HG02943 (cell line): Measurements from ENCODE around the gene CCN5.
"Not testable (repeated sequence)": the region's sequence is repeated elsewhere in the genome, so short reads cannot be mapped to it uniquely, and the experiment has no call there.

Experiments used
- ATAC-seq: cut with Tn5 transposase; IDR thresholded peaks from one replicate; pipeline ENCODE4 v1.9.1; 2021; ENCODE audit warnings: mild to moderate bottlenecking, low read depth, moderate library complexity; ENCODE audit not compliant: unreplicated experiment

CCN5 gene, protein sequence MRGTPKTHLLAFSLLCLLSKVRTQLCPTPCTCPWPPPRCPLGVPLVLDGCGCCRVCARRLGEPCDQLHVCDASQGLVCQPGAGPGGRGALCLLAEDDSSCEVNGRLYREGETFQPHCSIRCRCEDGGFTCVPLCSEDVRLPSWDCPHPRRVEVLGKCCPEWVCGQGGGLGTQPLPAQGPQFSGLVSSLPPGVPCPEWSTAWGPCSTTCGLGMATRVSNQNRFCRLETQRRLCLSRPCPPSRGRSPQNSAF

DNA sequence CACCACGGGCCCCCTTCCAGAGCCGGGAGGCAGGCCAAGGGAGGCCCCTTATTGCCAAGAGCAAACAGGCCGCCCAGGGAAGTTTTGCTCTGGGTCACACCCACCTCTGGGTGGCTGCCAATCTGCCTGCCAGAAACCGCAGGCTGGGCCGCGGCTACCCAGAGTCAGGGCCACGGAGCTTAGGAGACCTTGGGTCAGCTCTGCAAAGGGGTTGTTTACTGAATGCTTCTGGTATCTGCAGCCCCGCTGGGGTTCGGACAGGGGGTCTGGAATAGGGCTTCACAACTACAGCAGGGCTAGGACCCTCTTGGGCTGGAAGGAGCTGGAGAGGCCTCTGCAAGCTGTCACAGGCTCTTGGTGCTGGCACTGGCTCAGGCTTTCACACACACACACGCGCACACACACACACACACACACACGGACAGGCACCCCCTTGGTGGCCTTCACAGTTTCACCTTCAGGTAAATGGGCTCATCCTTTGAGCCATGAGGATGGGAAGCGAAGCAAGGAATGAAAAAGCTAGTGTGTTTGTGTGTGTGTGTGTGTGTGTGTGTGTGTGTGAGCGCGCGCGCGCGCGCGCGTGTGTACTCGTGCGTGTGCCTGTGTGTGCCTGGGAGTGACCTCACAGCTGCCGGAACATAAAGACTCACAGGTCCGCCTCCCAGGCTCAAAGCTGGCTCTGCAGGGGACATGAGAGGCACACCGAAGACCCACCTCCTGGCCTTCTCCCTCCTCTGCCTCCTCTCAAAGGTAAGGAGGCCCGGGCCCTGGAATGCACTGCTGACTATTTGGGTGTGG is at the start of gene CCN5:
TSS of gene CCN5 (plus strand) at position 669 of the 798 bp plus-strand sequence. CDS start at position 691, 22 bp downstream.
- no peak for ATAC-seq

DNA sequence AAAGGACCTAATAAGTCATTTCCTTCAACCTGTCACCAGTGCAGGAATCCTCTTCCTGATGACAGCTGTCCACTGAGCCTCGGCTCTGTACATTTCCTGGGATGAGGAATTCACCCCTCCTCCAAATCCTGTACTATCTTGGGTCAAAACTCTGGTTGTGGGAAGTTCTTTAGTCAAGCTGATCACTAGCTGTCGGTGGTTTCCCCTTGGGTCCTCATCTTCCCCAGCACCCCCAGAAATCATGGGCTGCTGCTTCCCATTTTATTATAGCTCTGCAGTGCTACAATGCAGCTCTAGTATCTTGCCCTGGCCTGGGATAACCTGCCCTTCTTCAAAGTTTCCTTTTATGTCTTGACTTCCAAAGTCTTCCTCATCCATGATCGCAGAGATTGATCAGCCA is 49.1 kb upstream of the CCN5 start:
- no peak for ATAC-seq

DNA sequence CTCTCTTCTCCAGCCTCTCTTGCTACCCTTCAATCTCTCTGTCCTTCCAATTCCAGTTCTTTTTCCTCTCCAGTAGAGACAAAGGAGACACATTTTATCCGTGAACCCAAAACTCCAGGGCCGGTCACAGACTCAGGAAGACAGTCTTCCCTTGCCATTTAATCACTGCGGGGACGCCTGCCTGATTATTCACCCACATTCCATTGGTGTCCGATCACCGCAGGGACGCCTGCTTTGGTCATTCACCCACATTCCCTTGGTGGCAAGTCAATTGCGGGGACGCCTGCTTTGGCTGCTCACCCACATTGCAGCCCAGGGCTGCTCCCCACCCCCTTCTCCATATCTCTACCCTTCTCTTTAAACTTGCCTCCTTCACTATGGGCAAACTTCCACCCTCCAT is 44.3 kb upstream of the CCN5 start:
- ATAC-seq = not testable (repeated sequence)

DNA sequence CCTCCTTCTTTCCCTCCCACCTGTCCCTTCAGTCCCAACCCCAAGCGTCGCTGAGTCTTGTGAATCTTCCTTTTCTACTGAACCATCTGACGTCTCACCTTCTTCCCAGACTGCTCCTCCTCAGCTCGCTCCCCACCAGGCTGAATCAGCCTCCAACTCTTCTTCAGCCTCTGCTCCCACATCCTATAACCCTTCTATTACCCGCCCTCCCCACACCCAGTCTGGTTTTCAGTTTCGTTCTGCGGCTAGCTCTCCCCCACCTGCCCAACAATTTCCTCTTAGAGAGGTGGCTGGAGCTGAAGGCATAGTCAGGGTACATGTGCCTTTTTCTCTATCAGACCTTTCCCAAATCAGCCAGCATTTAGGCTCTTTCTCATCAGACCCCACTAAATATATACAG is 43.6 kb upstream of the CCN5 start:
- ATAC-seq = not testable (repeated sequence)

DNA sequence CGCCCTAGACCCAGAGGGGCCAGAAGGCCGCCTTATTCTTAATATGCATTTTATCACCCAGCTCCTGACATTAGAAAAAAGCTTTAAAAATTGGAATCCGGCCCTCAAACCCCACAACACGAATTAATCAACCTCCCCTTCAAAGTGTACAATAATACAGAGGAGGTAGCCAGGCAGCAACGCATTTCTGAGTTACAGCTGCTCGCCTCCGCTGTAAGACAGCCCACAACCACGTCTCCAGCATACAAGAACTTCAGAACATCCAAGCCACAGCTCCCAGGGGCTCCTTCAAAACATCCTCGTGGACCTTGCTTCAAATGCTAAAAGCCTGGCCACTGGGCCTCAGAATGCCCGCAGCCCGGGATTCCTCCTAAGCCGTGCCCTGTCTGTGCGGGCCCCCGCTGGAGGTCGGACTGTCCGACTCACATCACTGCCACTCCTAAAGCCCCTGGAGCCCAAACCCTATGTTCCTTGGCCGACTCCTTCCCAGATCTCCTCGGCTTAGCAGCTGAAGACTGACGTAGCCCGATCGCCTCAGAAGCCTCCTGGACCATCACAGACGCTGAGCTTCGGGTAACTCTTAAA is 42.8 kb upstream of the CCN5 start:
- not testable (repeated sequence) for ATAC-seq

DNA sequence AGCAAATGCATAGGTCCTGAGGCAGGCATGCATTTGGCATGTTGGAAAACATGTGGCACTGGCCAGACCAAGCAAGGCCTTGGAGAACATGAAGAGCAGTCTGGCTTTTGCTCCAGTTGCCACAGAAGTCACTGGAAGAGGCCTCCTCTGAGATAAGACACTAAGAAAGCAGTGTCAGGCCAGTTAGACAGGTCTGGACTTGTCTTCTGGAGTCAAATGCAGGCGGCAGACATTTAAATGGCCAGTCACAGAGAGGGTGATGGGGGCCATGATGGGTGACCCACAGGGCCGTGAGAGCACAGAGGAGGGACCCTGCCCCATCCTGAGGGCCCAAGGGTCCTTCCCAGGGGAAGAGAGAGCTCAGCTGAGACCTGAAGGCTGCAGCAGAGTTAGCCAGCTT is 36.9 kb upstream of the CCN5 start:
- no peak for ATAC-seq

DNA sequence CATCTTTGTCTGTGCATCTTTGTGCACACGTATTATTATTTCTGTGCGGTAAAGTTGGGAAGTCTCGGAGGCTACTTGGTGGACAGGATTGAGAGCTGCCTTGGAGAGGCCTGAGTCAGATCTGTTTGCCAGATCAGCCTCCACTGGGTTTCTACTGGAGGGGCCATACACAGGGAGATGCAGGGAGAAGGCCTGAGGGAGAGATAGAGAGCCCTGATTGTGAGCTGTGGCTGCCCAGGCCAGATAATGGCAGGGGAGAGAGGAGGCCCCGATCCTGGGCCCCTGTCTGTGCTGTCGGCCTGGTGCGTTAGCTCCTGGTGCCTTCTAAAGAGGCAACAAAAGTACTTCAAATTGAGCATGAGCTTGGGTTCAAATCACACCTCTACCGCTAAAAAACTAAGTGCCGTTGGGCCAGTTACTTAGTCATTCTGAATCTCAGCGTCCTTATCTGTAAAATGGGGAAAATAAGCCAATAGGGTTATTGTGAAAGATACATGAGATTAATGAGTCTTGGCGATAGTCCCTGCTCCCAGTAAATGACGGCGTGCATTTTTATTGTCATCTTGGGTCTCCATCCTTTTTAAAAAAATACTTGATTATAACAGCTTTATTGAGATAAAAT is 36.1 kb upstream of the CCN5 start:
- no peak for ATAC-seq

DNA sequence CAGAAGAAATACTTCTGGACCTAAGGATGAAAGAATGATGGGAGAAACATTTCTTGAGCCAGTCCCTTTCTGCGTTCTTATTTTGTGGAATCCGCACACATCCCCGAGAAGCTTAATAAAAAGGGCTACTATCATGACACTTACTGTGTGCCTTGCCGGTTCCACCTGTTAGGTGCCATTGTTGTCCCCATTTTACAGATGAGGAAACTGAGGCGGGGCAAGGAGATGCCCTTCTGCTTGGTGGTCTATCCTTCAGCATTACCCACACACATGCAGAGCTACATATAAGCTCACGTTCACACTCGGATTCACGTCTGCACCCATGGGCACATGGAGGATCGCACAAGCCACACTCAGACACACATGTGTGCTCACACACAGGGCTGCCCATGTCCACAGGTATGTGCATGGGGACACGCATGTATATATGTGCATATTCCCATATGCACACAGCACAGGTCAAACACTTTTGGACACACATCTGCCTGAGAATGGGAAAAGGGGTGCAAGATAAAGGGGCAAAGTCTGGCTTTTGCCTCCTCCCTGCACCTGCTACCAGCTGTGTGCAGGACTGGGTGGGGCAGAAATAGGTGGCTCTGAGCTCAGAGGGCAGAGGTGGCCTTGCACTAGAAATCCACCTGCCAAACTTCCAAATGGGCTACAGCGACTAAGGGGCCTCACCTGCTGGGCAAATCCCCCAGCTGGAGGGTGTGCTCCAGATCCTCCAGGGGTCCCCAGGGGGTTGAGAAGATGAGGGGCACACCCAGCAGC is 33.2 kb upstream of the CCN5 start:
- ATAC-seq = no peak

DNA sequence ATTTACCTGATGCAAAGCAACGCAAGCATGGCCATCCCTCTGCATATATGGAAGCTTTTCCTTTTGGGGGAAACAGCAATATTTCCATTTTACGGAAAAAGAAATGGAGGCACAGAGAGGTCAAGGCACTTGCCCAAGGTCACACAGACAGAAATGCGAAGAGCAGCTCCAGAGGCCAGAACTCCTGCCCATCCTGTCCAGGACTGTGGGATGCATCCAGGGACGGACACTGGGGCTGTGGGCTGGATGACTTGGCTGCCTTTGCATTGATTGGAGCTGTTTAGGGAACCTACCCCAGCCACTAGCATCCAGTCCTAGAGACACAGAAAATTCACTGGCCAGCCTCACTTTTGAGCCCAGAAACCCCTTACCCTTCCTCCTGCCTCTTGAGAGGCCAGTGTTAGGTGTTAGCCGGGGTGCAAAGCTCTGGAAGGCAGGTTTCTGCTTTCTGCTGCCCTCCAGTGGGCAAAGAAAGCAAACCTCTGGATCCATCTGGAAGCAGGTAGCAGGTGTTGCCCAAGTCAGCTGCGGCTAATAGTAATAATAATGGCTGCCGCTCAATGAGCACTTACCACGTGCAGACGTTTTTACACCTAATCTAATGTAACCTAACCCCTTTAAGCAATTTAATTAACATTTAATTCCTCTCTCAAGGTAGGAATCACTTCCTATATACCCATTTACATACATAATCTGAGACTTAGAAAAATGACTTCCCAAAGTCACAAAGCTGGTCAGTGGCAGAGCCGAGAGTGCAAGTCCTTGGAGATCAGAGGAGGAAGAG is 31.7 kb upstream of the CCN5 start:
- ATAC-seq = no peak

DNA sequence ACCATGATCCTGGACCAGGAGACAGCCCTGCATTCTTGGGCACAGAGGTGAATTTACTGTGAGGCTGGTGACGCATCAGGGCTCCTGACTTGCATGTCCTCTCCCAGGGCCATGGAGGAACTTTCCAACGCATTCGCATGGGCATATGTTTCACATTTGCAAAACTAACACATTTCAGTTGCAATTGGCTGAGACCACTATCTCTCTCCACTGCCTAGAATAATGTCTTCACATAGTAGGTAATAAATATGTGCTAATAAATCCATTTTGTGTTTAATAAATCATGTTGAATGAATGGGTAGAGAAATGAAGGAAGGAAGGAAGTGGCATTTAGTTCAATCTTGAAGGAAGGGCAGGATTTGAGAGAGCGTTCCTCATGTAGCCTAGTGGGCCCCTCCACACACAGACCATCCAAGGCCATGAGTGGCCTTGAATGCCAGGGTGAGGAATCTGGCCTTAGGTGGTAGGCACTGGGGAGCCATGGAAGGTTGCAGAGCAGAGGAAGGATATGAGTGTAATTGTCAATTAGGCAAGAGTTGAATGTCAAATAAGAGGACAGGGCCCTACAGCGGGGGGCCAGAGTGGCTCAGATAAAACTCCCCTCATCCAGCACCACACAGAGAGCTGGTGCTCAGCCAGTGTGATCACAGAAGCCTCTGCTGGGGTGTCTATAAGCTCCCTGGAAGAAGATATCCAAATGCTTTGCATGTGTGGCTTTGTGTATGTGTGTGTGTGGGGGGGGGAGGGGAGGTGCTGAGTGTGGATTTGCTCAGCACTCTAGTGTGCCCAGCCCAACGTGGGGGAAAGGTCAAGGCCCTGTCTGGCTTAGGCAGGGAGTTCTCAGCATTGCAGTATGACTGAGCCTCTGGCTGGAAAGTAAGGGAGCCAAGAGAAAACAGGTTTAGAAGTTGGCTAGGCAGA is 30.9 kb upstream of the CCN5 start:
- no peak for ATAC-seq

DNA sequence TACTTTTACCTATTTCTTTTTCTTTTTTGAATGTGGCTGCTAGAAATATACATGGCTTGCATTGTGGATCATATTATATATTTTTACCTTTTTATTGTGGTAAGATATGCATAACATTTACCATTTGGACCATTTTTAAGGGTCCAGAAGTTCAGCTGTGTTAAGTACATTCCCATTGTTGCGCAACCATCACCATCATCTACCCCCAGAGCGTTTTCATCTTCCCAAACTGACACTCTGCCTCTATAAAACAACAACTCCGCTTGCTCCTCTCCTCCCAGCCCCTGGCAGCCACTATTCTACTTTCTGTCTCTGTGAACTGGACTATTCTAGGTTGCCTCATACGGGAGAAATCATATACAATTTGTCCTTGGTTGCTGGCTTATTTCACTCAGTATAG is 28.2 kb upstream of the CCN5 start:
- ATAC-seq = no peak

DNA sequence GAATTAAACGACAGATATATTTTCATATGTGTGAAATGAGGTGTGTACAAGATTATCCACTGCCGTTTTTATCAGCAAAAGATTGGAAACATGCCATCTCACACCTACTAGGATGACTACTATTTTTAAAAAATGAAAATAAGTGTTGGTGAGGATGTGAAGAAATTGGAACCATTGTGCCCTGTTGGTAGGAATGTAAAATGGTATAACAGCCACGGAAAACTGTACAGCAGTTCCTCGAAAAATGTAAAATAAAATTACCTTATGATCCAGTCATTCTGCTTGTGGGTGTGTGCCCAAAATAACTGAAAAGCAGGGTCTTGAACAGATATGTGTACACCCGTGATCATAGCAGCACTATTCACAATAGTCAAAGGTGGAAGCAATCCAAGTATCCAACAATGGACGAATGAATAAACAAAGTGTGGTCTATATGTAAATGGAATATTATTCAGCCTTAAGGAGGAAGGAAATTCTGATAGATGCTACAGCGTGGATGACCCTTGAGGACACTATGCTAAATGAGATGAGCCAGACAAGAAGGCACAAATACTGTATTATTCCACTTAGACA is 27.0 kb upstream of the CCN5 start:
- ATAC-seq = no peak

DNA sequence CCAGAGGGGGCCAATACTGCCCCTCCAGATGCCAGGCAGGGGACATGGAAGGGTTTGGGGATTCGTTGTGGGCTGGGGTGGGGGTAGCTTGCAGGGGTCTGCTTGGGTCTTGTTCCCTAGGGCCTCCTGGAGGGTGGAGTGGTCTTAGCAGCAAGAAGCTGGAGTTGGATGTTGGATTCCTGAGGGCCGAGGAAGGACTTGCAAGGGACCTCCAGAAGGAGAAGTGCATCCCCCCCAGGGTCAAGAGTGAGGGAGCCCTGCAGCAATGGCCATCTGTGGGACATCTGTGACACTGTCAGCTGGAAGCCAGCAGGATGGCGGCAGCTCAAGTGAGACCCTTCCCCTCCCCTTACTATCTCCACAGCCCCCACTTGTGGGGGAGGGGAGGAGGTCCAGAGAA is 25.4 kb upstream of the CCN5 start:
- ATAC-seq = no peak

DNA sequence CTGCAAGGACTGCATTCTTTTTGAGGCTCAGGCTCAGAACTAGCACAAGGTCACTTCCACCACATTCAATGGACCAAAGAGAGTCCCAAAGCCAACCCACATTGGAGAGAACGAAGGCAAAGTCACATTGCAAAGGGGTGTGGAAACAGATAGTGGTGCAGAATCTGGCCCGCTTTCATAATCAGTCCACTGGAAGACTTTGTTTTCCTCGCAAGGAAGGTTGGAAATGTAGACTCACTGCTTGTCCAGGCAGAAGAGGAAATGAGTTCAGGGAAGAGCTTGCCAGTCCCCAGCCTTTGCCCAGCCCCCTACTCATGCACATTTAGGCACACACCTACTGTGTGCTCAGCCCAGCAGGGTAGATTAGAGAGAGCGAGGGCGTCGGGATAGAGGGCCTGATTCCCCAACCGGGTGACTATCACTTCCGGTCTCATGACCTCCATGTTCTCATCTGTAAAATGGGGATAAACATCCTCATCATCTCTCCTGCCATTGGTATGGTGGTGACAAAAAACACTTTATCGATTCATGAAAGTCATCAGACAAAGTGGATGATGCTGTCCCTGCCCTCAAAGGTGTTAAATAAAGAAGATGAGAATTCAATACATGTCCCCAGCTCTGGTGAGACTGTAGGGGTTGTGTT is 24.3 kb upstream of the CCN5 start:
- ATAC-seq = no peak

DNA sequence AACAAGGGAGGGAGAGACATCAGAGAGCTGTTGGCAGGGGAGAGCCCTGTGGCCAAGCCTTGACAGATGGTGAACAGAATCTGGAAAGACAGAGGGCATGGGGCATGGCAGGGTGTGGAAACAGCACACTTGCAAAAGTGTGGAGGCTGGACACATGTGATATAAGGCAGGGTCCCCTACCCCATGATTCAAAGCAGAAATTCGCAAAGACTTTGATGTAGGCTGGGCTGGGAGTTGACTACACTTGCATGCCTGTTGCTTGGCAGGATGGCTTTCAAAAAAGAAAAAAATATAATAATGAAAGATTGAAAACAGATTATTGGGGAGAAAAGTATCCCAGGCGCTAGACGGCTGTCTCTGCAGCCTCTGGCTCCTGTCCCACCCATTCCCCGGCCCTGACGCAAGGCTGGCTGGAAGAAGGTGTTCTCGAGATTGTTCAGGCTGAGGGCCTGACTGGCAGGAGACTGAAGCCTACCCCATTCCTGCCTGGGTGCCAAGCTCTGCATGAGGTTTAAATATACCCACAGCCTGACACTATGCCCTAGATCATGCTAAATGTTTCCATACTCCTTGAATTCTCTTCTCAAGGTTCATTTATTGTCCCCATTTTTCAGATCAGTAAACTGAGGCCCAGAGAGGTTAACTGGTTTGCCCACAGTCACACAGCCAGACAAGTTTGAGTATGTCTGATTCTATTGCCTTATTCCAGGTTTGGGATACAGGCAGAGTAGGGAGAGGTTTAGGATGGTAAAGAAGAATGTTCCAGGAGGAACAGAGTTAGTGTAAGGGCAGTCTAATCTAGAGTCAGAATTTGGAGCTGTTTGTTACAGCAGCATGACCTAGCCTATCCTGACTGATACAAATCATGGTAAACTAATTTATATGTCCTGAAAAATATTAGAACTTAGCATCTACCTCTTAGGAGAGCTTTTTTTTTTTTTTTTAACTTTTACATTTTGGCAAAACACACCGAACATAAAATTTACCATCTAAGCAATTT is 23.4 kb upstream of the CCN5 start:
- no peak for ATAC-seq

DNA sequence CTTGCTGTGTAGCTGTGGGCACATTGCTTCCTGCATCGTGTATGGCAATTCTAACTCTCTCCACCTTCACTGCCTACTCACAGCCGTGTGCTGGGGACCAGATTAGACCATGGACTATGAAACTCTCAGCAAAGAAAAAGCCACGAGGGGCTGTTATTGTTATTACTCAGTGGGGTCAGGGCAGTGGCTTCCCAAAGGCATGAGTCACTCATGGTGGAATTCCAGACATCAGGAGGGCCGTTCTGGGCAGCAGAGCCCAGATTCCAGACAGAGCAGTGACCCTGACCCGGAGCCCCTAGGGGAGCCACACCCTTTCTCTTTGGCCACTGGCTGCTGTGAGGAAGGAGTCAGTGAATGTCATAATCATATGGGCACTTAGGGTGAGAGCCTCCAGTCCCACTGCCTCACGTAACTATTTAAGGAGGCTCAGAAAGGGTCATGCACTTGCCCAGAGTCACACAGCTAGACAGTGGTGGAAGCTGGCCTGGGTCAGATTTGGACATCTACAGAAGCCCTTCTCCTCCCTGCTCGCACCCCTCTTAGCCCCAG is 22.2 kb upstream of the CCN5 start:
- ATAC-seq = no peak
